H9 (cell line): ENCODE data around the gene PNPLA2. TPM values are rescaled to one million over a fixed set of nuclear protein-coding genes. Genes with fewer than 3 reads are reported as not detected.
A peak's percentile ranks its signal among the peaks of the same experiment; 100 is the strongest.

ENCODE experiments used
- DNase-seq: peaks from one replicate; pipeline ENCODE4 v3.0.0-alpha.2; 2017
- H2AFZ ChIP-seq: one replicate; pipeline ENCODE4 v1.6.1; 2013; ENCODE audit warnings: mild to moderate bottlenecking, low read length, control low read depth, moderate library complexity
- H2AK5ac ChIP-seq: 2 replicates; pipeline ENCODE4 v1.6.1; 2013; ENCODE audit warnings: low read length, control low read depth, mixed read lengths; ENCODE audit not compliant: insufficient read length
- H2BK120ac ChIP-seq: one replicate; pipeline ENCODE4 v1.6.1; 2013; ENCODE audit warnings: low read depth, mild to moderate bottlenecking, low read length, control low read depth, inconsistent platforms; ENCODE audit not compliant: poor library complexity, severe bottlenecking
- H2BK12ac ChIP-seq: 2 replicates; pipeline ENCODE4 v1.6.1; 2013; ENCODE audit warnings: low read length, control low read depth, mixed read lengths, low read depth; ENCODE audit not compliant: insufficient read length
- H2BK15ac ChIP-seq: 2 replicates; pipeline ENCODE4 v1.6.1; 2013; ENCODE audit warnings: low read depth, low read length, control low read depth
- H2BK20ac ChIP-seq: one replicate; pipeline ENCODE4 v1.6.1; 2013; ENCODE audit warnings: low read depth, mild to moderate bottlenecking, low read length, control low read depth, inconsistent platforms; ENCODE audit not compliant: poor library complexity, severe bottlenecking
- H2BK5ac ChIP-seq: 2 replicates; pipeline ENCODE4 v1.6.1; 2013; ENCODE audit warnings: low read length, control low read depth, mixed read lengths; ENCODE audit not compliant: insufficient read length
- H3K14ac ChIP-seq: 2 replicates; pipeline ENCODE4 v1.6.1; 2013; ENCODE audit warnings: low read length, control low read depth; ENCODE audit not compliant: insufficient read depth
- H3K18ac ChIP-seq: 2 replicates; pipeline ENCODE4 v1.6.1; 2013; ENCODE audit warnings: low read depth, mild to moderate bottlenecking, mixed read lengths, low read length, control low read depth; ENCODE audit not compliant: insufficient read length
- H3K23ac ChIP-seq: 2 replicates; pipeline ENCODE4 v1.6.1; 2013; ENCODE audit warnings: low read length, control low read depth, mixed read lengths, low read depth; ENCODE audit not compliant: insufficient read length
- H3K23me2 ChIP-seq: 2 replicates; pipeline ENCODE4 v1.6.1; 2013; ENCODE audit warnings: low read depth, mild to moderate bottlenecking, mixed read lengths, low read length, control low read depth; ENCODE audit not compliant: insufficient read length, poor library complexity, severe bottlenecking
- H3K27ac ChIP-seq: 2 replicates; pipeline ENCODE4 v1.5.1; 2013; ENCODE audit warnings: low read length, control low read depth, mixed read lengths, low read depth; ENCODE audit not compliant: insufficient read length
- H3K27me3 ChIP-seq: 2 replicates; pipeline ENCODE4 v1.6.1; 2013; ENCODE audit warnings: low read length, control low read depth, inconsistent platforms; ENCODE audit not compliant: insufficient read depth
- H3K4ac ChIP-seq: 2 replicates; pipeline ENCODE4 v1.6.1; 2013; ENCODE audit warnings: low read depth, mild to moderate bottlenecking, control low read depth, inconsistent platforms, low read length, moderate library complexity
- H3K4me1 ChIP-seq: 2 replicates; pipeline ENCODE4 v1.6.1; 2013; ENCODE audit warnings: low read length, control low read depth, inconsistent platforms; ENCODE audit not compliant: insufficient read depth
- H3K4me2 ChIP-seq: 2 replicates; pipeline ENCODE4 v1.6.1; 2013; ENCODE audit warnings: low read length, control low read depth, mixed read lengths; ENCODE audit not compliant: insufficient read length, insufficient read depth
- H3K56ac ChIP-seq: 2 replicates; pipeline ENCODE4 v1.6.1; 2013; ENCODE audit warnings: low read depth, mild to moderate bottlenecking, mixed read lengths, low read length, control low read depth; ENCODE audit not compliant: insufficient read length
- H3K79me1 ChIP-seq: 2 replicates; pipeline ENCODE4 v1.6.1; 2013; ENCODE audit warnings: low read depth, mild to moderate bottlenecking, moderate library complexity, low read length, control low read depth, inconsistent platforms; ENCODE audit not compliant: insufficient read depth, poor library complexity, severe bottlenecking
- H3K79me2 ChIP-seq: 2 replicates; pipeline ENCODE4 v1.6.1; 2013; ENCODE audit warnings: low read length, control low read depth, inconsistent platforms; ENCODE audit not compliant: insufficient read depth
- H3K9ac ChIP-seq: 2 replicates; pipeline ENCODE4 v1.6.1; 2013; ENCODE audit warnings: low read length, control low read depth, mixed read lengths; ENCODE audit not compliant: insufficient read length; ENCODE audit errors: extremely low read depth
- H3K9me3 ChIP-seq: one replicate; pipeline ENCODE4 v1.6.1; 2013; ENCODE audit warnings: low read depth, low read length, inconsistent platforms; ENCODE audit not compliant: control insufficient read depth
- H3T11ph ChIP-seq: one replicate; pipeline ENCODE4 v1.6.1; 2013; ENCODE audit warnings: mild to moderate bottlenecking, low read length, control low read depth, inconsistent platforms
- H4K20me1 ChIP-seq: one replicate; pipeline ENCODE4 v1.6.1; 2013; ENCODE audit not compliant: control insufficient read depth, insufficient read length, insufficient read depth
- H4K5ac ChIP-seq: 2 replicates; pipeline ENCODE4 v1.6.1; 2013; ENCODE audit warnings: low read depth, mild to moderate bottlenecking, mixed read lengths, low read length, control low read depth; ENCODE audit not compliant: insufficient read length
- H4K8ac ChIP-seq: replicated peaks from 2 replicates; pipeline ENCODE4 v1.6.1; 2013; ENCODE audit warnings: low read length, control low read depth, mixed read lengths, low read depth; ENCODE audit not compliant: insufficient read length
- H4K91ac ChIP-seq: 2 replicates; pipeline ENCODE4 v1.6.1; 2013; ENCODE audit warnings: low read depth, mild to moderate bottlenecking, moderate library complexity, mixed read lengths, low read length, control low read depth; ENCODE audit not compliant: insufficient read length
- H3K27ac Mint-ChIP-seq, 3 experiments: 2 replicates in 2 of 3; 3 replicates in 1 of 3; pipeline ENCODE4 v1.8.0; 2020 to 2021; ENCODE audit warnings: mixed read lengths in 3 of 3, mild to moderate bottlenecking in 1 of 3, moderate library complexity in 1 of 3
- H3K27me3 Mint-ChIP-seq: 2 replicates; pipeline ENCODE4 v1.8.0; 2021; ENCODE audit warnings: low read depth, mild to moderate bottlenecking, moderate library complexity, mixed read lengths
- H3K36me3 Mint-ChIP-seq, 3 experiments: 2 replicates in 2 of 3; 3 replicates in 1 of 3; pipeline ENCODE4 v1.8.0; 2020 to 2021; ENCODE audit warnings: low read depth in 3 of 3, mixed read lengths in 3 of 3; ENCODE audit not compliant: insufficient read depth in 1 of 3
- H3K4me1 Mint-ChIP-seq, 2 experiments: 2 replicates each; pipeline ENCODE4 v1.8.0; 2020; ENCODE audit warnings: mixed read lengths in 2 of 2
- H3K4me3 Mint-ChIP-seq, 2 experiments: 2 replicates in 1 of 2; 3 replicates in 1 of 2; pipeline ENCODE4 v1.8.0; 2020 to 2021; ENCODE audit warnings: mild to moderate bottlenecking in 2 of 2, mixed read lengths in 2 of 2, moderate library complexity in 1 of 2
- H3K9me3 Mint-ChIP-seq, 2 experiments: 2 replicates in 1 of 2; 3 replicates in 1 of 2; pipeline ENCODE4 v1.8.0; 2020; ENCODE audit warnings: mild to moderate bottlenecking in 2 of 2, mixed read lengths in 2 of 2, moderate library complexity in 1 of 2
- WGBS: extraction: QIAGEN DNeasy Blood & Tissue Kit; methylation state at CpG from one replicate; pipeline ENCODE4 v1.1.7; 2013; ENCODE audit warnings: missing lambda C conversion rate, low lambda C conversion rate, mixed read lengths; ENCODE audit not compliant: insufficient read length; ENCODE audit errors: extremely low coverage; 5-methylcytosine and 5-hydroxymethylcytosine counted together
- total RNA-seq: library from RNA; stranded (reverse); gene quantifications from 2 replicates; pipeline ENCODE4 v1.2.1, GENCODE V29; 2021
- TF ChIP-seq, protein P1 (sequence below): fragments of 200-600 bp; sonication (generic); conservative IDR thresholded peaks from 3 replicates; pipeline ENCODE4 v1.8.0; 2021; ENCODE audit warnings: antibody characterized with exemption, mild to moderate bottlenecking

Gene PNPLA2
- total RNA-seq, 1 experiment from 2014 or later, result 67.3 TPM

DNA sequence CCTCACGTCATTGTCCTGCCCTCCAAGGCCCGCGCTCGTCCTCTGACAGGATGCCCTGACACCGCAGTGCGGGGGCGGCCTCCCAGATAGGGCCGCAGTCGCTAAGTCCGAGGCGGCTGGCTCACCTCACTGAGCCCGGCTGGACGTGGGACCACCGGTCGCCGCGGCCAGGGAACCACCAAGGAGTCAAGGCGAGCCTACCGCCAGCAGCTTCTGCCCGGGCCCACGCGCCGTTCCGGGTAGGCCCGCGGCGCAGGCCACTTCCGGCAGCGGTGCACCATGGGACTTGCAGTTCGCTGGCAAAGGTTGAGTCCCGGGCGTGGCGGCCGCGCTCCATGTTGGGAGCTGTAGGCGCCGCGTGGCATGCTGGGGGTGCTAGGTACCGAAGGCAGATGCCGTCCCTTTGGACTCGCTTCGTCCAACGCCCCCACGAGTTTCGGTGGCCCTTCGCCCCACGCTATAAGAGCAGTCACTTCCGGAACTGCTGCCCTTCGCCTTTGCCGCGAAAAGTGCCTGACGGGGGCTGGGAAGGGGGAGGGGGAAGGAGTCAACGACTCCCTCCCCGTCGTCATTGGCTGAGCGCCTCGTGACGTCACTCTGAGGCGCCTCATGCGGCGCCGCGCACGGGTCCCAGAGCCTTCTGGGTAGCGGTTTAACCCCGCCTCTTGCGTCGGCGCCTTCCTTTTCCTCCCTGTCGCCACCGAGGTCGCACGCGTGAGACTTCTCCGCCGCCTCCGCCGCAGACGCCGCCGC, 9.3 kb upstream of the PNPLA2 start, which contains the start of gene RPLP2:
RPLP2 (plus strand) TSS at position 681 of the 753 bp plus-strand sequence. CDS start 268 bp downstream, outside the sequence.
- no peaks in the 10 kb centered on the region for H3K4me1 ChIP-seq
- peak within 1 kb of the TSS; percentile 31 for H4K5ac ChIP-seq
- H3K4me3 Mint-ChIP-seq, result peak within 1 kb of the TSS; percentile 91 to 98
- H3K9ac ChIP-seq, result peak within 1 kb of the TSS; percentile 86
- peaks cover 9% of the 10 kb centered on the region for H3K79me1 ChIP-seq
- DNase-seq, result peak; percentile 96
- H3K27ac ChIP-seq, result peak within 1 kb of the TSS; percentile 6
- peaks cover 10% of the 10 kb centered on the region; the same call in 1 of the 2 replicates for H3K79me2 ChIP-seq
- peaks cover 19% of the 10 kb centered on the region for H3K23me2 ChIP-seq
- H3T11ph ChIP-seq, result no peak within 1 kb of the TSS
- H4K91ac ChIP-seq, result no peak within 1 kb of the TSS
- H2BK5ac ChIP-seq, result peak within 1 kb of the TSS; percentile 61
- H3K23ac ChIP-seq, result no peak within 1 kb of the TSS
- TF ChIP-seq, protein P1, sequence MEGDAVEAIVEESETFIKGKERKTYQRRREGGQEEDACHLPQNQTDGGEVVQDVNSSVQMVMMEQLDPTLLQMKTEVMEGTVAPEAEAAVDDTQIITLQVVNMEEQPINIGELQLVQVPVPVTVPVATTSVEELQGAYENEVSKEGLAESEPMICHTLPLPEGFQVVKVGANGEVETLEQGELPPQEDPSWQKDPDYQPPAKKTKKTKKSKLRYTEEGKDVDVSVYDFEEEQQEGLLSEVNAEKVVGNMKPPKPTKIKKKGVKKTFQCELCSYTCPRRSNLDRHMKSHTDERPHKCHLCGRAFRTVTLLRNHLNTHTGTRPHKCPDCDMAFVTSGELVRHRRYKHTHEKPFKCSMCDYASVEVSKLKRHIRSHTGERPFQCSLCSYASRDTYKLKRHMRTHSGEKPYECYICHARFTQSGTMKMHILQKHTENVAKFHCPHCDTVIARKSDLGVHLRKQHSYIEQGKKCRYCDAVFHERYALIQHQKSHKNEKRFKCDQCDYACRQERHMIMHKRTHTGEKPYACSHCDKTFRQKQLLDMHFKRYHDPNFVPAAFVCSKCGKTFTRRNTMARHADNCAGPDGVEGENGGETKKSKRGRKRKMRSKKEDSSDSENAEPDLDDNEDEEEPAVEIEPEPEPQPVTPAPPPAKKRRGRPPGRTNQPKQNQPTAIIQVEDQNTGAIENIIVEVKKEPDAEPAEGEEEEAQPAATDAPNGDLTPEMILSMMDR, result no peak
- H3K27ac Mint-ChIP-seq, result peak within 1 kb of the TSS; percentile 99 to 100 (median 99)
- H2BK120ac ChIP-seq, result peak within 1 kb of the TSS; percentile 65
- peaks cover 13 to 30% of the 10 kb centered on the region in 2 experiments for H3K4me1 Mint-ChIP-seq
- no peak within 1 kb of the TSS for H3K4ac ChIP-seq
- no peak within 1 kb of the TSS for H2AK5ac ChIP-seq
- no peaks in the 10 kb centered on the region for H3K27me3 Mint-ChIP-seq
- no peaks in the 10 kb centered on the region for H4K20me1 ChIP-seq
- no peak within 1 kb of the TSS for H3K56ac ChIP-seq
- H2BK20ac ChIP-seq, result no peak within 1 kb of the TSS
- H2AFZ ChIP-seq, result no peak within 1 kb of the TSS
- H3K14ac ChIP-seq, result peak within 1 kb of the TSS; percentile 99
- H3K36me3 Mint-ChIP-seq, result peaks cover 29 to 38% (median 29%) of the 10 kb centered on the region in 3 experiments
- no peaks in the 10 kb centered on the region for H3K9me3 ChIP-seq
- H3K4me2 ChIP-seq, result peak within 1 kb of the TSS; percentile 92
- H3K18ac ChIP-seq, result peak within 1 kb of the TSS; percentile 98
- no peak within 1 kb of the TSS for H2BK15ac ChIP-seq
- WGBS, result no CpG with 5 or more reads among the region's 81 CpGs
- H3K27me3 ChIP-seq, result no peaks in the 10 kb centered on the region
- no peaks in the 10 kb centered on the region for H3K9me3 Mint-ChIP-seq
- H2BK12ac ChIP-seq, result peak within 1 kb of the TSS; percentile 70
- H4K8ac ChIP-seq, result no peak within 1 kb of the TSS
